Hepatocyte (in vitro differentiated cells): ENCODE measurements around the gene TRIM63. TPM values are rescaled to one million over a fixed set of nuclear protein-coding genes. Genes with fewer than 3 reads are reported as not detected.
"Not testable (repeated sequence)": the region's sequence is repeated elsewhere in the genome, so short reads cannot be mapped to it uniquely, and the experiment has no call there.

ENCODE experiments used
- DNase-seq: peaks from one replicate; pipeline ENCODE4 v3.0.0-alpha.2; 2016; ENCODE audit warnings: low spot score
- H2AFZ ChIP-seq: fragments of 200-600 bp; sonication (generic); 2 replicates; pipeline ENCODE4 v1.6.0; 2016; ENCODE audit warnings: antibody characterized with exemption, mild to moderate bottlenecking
- H3K27ac ChIP-seq: fragments of 200-600 bp; sonication (generic); 2 replicates; pipeline ENCODE4 v1.5.1; 2016; ENCODE audit warnings: mild to moderate bottlenecking
- H3K27me3 ChIP-seq: fragments of 200-600 bp; sonication (generic); 2 replicates; pipeline ENCODE4 v1.6.1; 2016
- H3K36me3 ChIP-seq: fragments of 200-600 bp; sonication (generic); replicated peaks from 2 replicates; pipeline ENCODE4 v1.5.1; 2016; ENCODE audit warnings: low read depth; ENCODE audit not compliant: insufficient read depth
- H3K4me1 ChIP-seq: fragments of 200-600 bp; sonication (generic); 2 replicates; pipeline ENCODE4 v1.5.1; 2016; ENCODE audit warnings: mild to moderate bottlenecking, moderate library complexity; ENCODE audit not compliant: insufficient read depth
- H3K4me2 ChIP-seq: fragments of 200-600 bp; sonication (generic); 2 replicates; pipeline ENCODE4 v1.6.0; 2016
- H3K4me3 ChIP-seq: fragments of 200-600 bp; sonication (generic); 2 replicates; pipeline ENCODE4 v1.5.1; 2016; ENCODE audit warnings: mild to moderate bottlenecking
- H3K79me2 ChIP-seq: fragments of 200-600 bp; sonication (generic); 2 replicates; pipeline ENCODE4 v1.6.0; 2017; ENCODE audit warnings: mild to moderate bottlenecking
- H3K9me2 ChIP-seq: fragments of 200-600 bp; sonication (generic); replicated peaks from 2 replicates; pipeline ENCODE4 v1.6.0; 2017; ENCODE audit warnings: mild to moderate bottlenecking; ENCODE audit not compliant: insufficient read depth
- H3K9me3 ChIP-seq: fragments of 200-600 bp; sonication (generic); 2 replicates; pipeline ENCODE4 v1.5.1; 2016; ENCODE audit warnings: low read depth, mild to moderate bottlenecking
- H4K20me1 ChIP-seq: fragments of 200-600 bp; sonication (generic); 2 replicates; pipeline ENCODE4 v1.6.0; 2016; ENCODE audit warnings: mild to moderate bottlenecking; ENCODE audit not compliant: insufficient read depth, poor library complexity, severe bottlenecking
- EZH2 ChIP-seq: fragments of 200-600 bp; sonication (generic); IDR thresholded peaks from 2 replicates; pipeline ENCODE4 v1.6.1; 2016; ENCODE audit warnings: antibody characterized with exemption, mild to moderate bottlenecking, borderline replicate concordance
- EZH2phosphoT487 ChIP-seq: fragments of 200-600 bp; sonication (generic); IDR thresholded peaks from one replicate; pipeline ENCODE4 v1.6.1; 2018; ENCODE audit warnings: antibody characterized with exemption, mild to moderate bottlenecking, low read depth, moderate library complexity; ENCODE audit not compliant: unreplicated experiment, severe bottlenecking
- WGBS: methylation state at CpG from one replicate; pipeline ENCODE4 v1.1.6; 2016; ENCODE audit warnings: low lambda C conversion rate; ENCODE audit errors: missing lambda C conversion rate; 5-methylcytosine and 5-hydroxymethylcytosine counted together
- polyA plus RNA-seq: library from polyadenylated mRNA; unstranded; fragments of >200 nt; fragmentation: Nextera tagmentation; extraction: Ambion mirVana; gene quantifications from 2 replicates; pipeline ENCODE4 v1.2.1, GENCODE V29; 2016
- total RNA-seq: library from RNA; depleted of rRNA; stranded (reverse); fragments of >200 nt; gene quantifications from 2 replicates; pipeline ENCODE4 v1.2.3, GENCODE V29; 2014
- TF ChIP-seq, protein P1 (sequence below): fragments of 200-600 bp; sonication (generic); IDR thresholded peaks from 2 replicates; pipeline ENCODE4 v1.5.1; 2016; ENCODE audit warnings: antibody characterized with exemption, mild to moderate bottlenecking; ENCODE audit not compliant: poor library complexity

The TRIM63 gene
- total and polyA plus RNA-seq, 2 experiments from 2014 or later = 2.9 to 8.2 TPM

DNA sequence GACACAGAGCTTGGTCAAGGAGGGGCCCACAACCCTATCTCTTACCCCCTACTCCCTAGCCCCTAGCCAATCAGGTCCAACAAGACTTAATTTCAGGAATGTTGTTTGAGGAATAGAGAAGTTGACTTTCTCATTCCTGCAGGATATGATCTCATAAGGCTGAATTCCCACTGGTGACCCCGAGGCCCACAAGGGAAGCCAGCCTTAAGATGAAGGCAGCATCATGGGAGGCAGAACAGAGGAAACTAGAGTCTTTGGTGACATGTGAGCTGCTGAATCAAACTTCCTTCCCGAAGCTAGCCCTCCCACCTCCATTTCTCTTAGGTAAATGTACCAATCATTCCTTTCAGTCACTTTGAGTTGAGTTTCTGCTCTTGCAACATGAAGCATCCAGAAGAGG lies 35.1 kb upstream of the TRIM63 start:
- TF ChIP-seq, protein P1, sequence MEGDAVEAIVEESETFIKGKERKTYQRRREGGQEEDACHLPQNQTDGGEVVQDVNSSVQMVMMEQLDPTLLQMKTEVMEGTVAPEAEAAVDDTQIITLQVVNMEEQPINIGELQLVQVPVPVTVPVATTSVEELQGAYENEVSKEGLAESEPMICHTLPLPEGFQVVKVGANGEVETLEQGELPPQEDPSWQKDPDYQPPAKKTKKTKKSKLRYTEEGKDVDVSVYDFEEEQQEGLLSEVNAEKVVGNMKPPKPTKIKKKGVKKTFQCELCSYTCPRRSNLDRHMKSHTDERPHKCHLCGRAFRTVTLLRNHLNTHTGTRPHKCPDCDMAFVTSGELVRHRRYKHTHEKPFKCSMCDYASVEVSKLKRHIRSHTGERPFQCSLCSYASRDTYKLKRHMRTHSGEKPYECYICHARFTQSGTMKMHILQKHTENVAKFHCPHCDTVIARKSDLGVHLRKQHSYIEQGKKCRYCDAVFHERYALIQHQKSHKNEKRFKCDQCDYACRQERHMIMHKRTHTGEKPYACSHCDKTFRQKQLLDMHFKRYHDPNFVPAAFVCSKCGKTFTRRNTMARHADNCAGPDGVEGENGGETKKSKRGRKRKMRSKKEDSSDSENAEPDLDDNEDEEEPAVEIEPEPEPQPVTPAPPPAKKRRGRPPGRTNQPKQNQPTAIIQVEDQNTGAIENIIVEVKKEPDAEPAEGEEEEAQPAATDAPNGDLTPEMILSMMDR = no peak
- TF ChIP-seq EZH2phosphoT487 (no peak), EZH2 (no peak)
- H3K9me3 ChIP-seq = no peaks in the 10 kb centered on the region
- DNase-seq = no peak
- H3K27ac ChIP-seq = peak overlapping the region; percentile 55
- peaks cover 20% of the 10 kb centered on the region for H3K4me1 ChIP-seq
- H3K36me3 ChIP-seq = no peaks in the 10 kb centered on the region
- no peak overlapping the region for H2AFZ ChIP-seq
- H4K20me1 ChIP-seq = no peaks in the 10 kb centered on the region
- H3K79me2 ChIP-seq = no peaks in the 10 kb centered on the region
- H3K4me3 ChIP-seq = no peak overlapping the region
- WGBS = 71% methylated on average over 2 of the region's 2 CpGs
- H3K4me2 ChIP-seq = no peak overlapping the region
- H3K9me2 ChIP-seq = no peaks in the 10 kb centered on the region
- no peaks in the 10 kb centered on the region for H3K27me3 ChIP-seq

GRCh38 chr1:26102119-26102518 lies 34.7 kb upstream of the TRIM63 start:
- Histone ChIP-seq H3K9me2 (no peaks in the 10 kb centered on the region), H3K4me1 (peaks cover 24% of the 10 kb centered on the region), H3K79me2 (no peaks in the 10 kb centered on the region), H4K20me1 (no peaks in the 10 kb centered on the region), H3K4me2 (no peak overlapping the region), H2AFZ (no peak overlapping the region), H3K4me3 (no peak overlapping the region), H3K27me3 (no peaks in the 10 kb centered on the region), H3K27ac (peak overlapping the region; percentile 55), H3K36me3 (no peaks in the 10 kb centered on the region), H3K9me3 (no peaks in the 10 kb centered on the region)
- TF ChIP-seq EZH2 (no peak), EZH2phosphoT487 (no peak)
- TF ChIP-seq, protein P1 = no peak
- no peak for DNase-seq
- 63% methylated on average over 3 of the region's 3 CpGs for WGBS

- not testable (repeated sequence) for H3K36me3 ChIP-seq, DNase-seq, H2AFZ ChIP-seq, H3K27ac ChIP-seq, H3K4me3 ChIP-seq, H3K9me3 ChIP-seq, H3K4me2 ChIP-seq, H3K27me3 ChIP-seq, H3K79me2 ChIP-seq, H4K20me1 ChIP-seq, H3K9me2 ChIP-seq
- 92% methylated on average over 10 of the region's 10 CpGs for WGBS
- H3K4me1 ChIP-seq = peaks cover 25% of the 10 kb centered on the region
Observed at GRCh38 chr1:26100204-26100603, 32.8 kb upstream of the TRIM63 start.

- H2AFZ ChIP-seq = no peak overlapping the region
- no peaks in the 10 kb centered on the region for H4K20me1 ChIP-seq
- H3K79me2 ChIP-seq = no peaks in the 10 kb centered on the region
- H3K4me1 ChIP-seq = peaks cover 25% of the 10 kb centered on the region
- WGBS = 96% methylated on average over 3 of the region's 3 CpGs
- no peak overlapping the region for H3K4me2 ChIP-seq
- H3K9me2 ChIP-seq = no peaks in the 10 kb centered on the region
- H3K9me3 ChIP-seq = no peaks in the 10 kb centered on the region
- no peak overlapping the region for H3K27ac ChIP-seq
- no peaks in the 10 kb centered on the region for H3K36me3 ChIP-seq
- TF ChIP-seq EZH2 (no peak), EZH2phosphoT487 (no peak)
- TF ChIP-seq, protein P1 = no peak
- DNase-seq = no peak
- H3K4me3 ChIP-seq = no peak overlapping the region
- no peaks in the 10 kb centered on the region for H3K27me3 ChIP-seq
Observed at GRCh38 chr1:26099780-26100179, 32.4 kb upstream of the TRIM63 start.
